GM23338 (cell line): Measurements from ENCODE around the gene IL10.

Experiments
- CTCF ChIP-seq, 2 experiments: fragments of 200-600 bp in 1 of 2; sonication (generic) in 1 of 2; conservative IDR thresholded peaks; 2 replicates each; pipeline versions ENCODE4 v1.5.1 to v1.6.1; 2016 to 2017; ENCODE audit warnings: antibody characterized with exemption in 2 of 2, low read depth in 2 of 2, mild to moderate bottlenecking in 2 of 2, moderate library complexity in 1 of 2
- EZH2 ChIP-seq: fragments of 200-600 bp; sonication (generic); IDR thresholded peaks from one replicate; pipeline ENCODE4 v1.8.0; 2017; ENCODE audit warnings: antibody characterized with exemption, mild to moderate bottlenecking, low read depth; ENCODE audit not compliant: unreplicated experiment
- EZH2phosphoT487 ChIP-seq: fragments of 200-600 bp; sonication (generic); IDR thresholded peaks from one replicate; pipeline ENCODE4 v1.8.1; 2018; ENCODE audit warnings: antibody characterized with exemption; ENCODE audit not compliant: unreplicated experiment
- JUNB ChIP-seq: IDR thresholded peaks from one replicate; pipeline ENCODE4 v1.6.1; 2016; ENCODE audit warnings: antibody characterized with exemption; ENCODE audit not compliant: unreplicated experiment
- POLR2AphosphoS5 ChIP-seq: IDR thresholded peaks from 2 replicates; pipeline ENCODE4 v1.6.1; 2016; ENCODE audit warnings: antibody characterized with exemption, low read depth
- REST ChIP-seq: IDR thresholded peaks from one replicate; pipeline ENCODE4 v1.6.1; 2018; ENCODE audit warnings: antibody characterized with exemption; ENCODE audit not compliant: unreplicated experiment
- ZNF331 ChIP-seq: fragments of 250-450 bp; sonication (Bioruptor Pico); IDR thresholded peaks from 2 replicates; pipeline ENCODE4 v1.5.0; 2020; ENCODE audit warnings: low read depth, mild to moderate bottlenecking, moderate library complexity

GRCh38 chr1:206725109-206725963, 47.0 kb downstream of the IL10 start:
- TF ChIP-seq EZH2, result no peak
- TF ChIP-seq ZNF331 (CRISPR knock-in tag), result no peak
- TF ChIP-seq CTCF (conservative IDR thresholded peaks at IDR 0.05; ENCODE audit: low read depth in 2 of 2), result peak; percentile 75 to 77
- TF ChIP-seq POLR2AphosphoS5, result no peak
- TF ChIP-seq EZH2phosphoT487, result no peak
- TF ChIP-seq REST, result no peak
- no peak for TF ChIP-seq JUNB
